H1 (cell line): ENCODE measurements around the gene UNC5B. TPM values are rescaled to one million over a fixed set of nuclear protein-coding genes. Genes with fewer than 3 reads are reported as not detected.

Experiments used
- CHD2 ChIP-seq: IDR thresholded peaks from 2 replicates; pipeline ENCODE4 v1.6.1; 2012; ENCODE audit warnings: low read length, improper control_type of control experiment
- SIRT6 ChIP-seq: IDR thresholded peaks from one replicate; pipeline ENCODE4 v1.7.1; 2012; ENCODE audit warnings: low read length, inconsistent platforms
- TAF7 ChIP-seq: optimal IDR thresholded peaks from 2 replicates; pipeline ENCODE3; 2011; ENCODE audit warnings: low read depth, mild to moderate bottlenecking, inconsistent platforms, low read length, moderate library complexity, borderline replicate concordance
- polyA plus RNA-seq, 7 experiments: library from polyadenylated mRNA; depleted of rRNA in 3 of 7; stranded (reverse) in 5 of 7; unstranded in 2 of 7; fragments of >200 nt in 5 of 7; fragments of 200-250 nt in 2 of 7; gene quantifications; 1 replicate in 5 of 7; 2 replicates in 1 of 7; 4 replicates in 1 of 7; pipeline versions ENCODE4 v1.2.1 to v1.2.3, GENCODE V29; 2011 to 2013; ENCODE audit warnings: missing spikeins in 2 of 7, mixed read lengths in 2 of 7
- total RNA-seq: library from RNA; stranded (reverse); fragmentation: NEBNext Ultra II Directional; extraction: Animal tissue kit (Norgen Biotek cat#: 25700); gene quantifications from 2 replicates; pipeline ENCODE4 v1.2.1, GENCODE V29; 2021
- TF ChIP-seq, protein P1 (sequence below): IDR thresholded peaks from 2 replicates; pipeline ENCODE4 v1.6.1; 2011; ENCODE audit warnings: low read length, improper control_type of control experiment

UNC5B gene
- total and polyA plus RNA-seq, 2 of the 8 experiments (the other 6 are each of a cell fraction or from before 2014, with no cell fraction given) = 27.9 to 31.8 TPM

DNA sequence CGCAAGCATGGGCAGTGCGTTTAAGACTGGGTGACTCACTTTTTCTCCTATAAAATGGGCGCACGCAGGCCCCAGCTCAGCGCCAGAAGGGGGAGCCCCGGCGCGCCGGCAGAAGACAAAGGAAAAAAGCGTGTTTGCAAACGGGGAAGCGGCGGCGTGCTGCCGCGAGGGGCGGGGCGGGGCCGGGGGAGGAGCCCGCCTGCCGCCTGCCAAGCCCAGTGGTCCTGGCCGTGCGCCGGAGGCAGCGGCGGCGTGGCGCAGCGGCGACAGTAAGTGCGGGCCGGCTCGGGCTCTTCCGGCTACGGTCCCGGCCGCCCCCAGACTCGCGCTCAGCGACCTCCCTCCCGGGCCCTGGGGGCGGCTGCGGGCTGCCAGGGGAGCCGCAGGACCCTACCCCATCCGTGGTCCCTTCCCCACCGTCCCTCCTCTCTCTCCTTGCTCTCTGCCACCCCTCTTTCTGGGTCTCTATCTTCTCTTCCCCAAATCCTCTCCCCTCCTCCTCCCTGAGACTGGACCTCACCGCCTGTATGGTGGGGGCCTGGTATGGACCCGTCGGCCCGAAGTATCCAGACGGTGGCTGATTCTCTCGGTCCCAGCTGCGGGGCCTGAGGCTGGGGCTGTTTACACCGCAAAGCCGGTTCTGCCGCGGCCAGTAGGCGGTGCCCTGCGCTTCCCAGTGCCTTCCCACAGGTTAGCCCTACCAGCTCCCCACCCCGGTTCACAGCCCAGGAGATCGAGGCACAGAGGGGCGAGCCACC is 106.9 kb downstream of the UNC5B start, which contains the start of gene SLC29A3 (continued):
- TF ChIP-seq TAF7 (no peak), SIRT6 (no peak), CHD2 (no peak)
- TF ChIP-seq, protein P1, sequence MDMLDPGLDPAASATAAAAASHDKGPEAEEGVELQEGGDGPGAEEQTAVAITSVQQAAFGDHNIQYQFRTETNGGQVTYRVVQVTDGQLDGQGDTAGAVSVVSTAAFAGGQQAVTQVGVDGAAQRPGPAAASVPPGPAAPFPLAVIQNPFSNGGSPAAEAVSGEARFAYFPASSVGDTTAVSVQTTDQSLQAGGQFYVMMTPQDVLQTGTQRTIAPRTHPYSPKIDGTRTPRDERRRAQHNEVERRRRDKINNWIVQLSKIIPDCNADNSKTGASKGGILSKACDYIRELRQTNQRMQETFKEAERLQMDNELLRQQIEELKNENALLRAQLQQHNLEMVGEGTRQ = no peak
